ENCODE results near the gene NPHP4.

DNA sequence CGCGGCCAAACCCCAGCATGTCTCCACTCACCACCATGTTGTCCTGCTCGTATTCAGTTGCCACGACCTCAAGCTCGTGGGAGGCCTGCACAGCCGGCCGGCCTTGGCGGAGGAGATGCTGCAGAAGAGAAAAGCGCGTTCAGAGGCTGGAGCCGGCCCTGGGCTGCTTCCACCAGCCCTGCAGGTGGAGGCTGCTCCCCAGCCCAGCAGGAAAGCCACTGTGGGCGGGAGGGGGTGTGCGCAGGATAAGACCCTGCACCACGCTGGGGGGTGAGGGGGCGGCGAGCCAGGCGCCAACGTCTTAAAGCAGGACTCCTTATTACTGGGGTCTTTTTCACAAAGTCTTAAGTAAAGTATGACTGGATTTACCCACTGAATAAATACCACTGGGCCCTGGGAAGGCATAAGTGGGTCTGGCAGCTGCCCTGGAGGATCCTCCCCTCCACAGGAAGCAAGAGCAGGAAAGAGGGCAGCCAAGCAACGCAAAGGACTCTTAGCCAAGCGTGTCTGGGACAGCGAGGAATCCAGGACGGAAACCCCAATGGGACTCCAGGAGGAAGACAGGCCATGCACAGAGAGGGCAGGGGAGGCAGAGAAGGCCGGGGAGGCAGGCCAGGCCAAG lies 104.8 kb downstream of the NPHP4 start:
- TF ChIP-seq RARB (CRISPR knock-in tag; IDR thresholded peaks at IDR 0.05) (no peak), TCF4 (CRISPR knock-in tag; IDR thresholded peaks at IDR 0.05; ENCODE audit: borderline replicate concordance) (no peak), CREB5 (CRISPR knock-in tag; IDR thresholded peaks at IDR 0.05; ENCODE audit: low read depth) (no peak), SNAI2 (CRISPR knock-in tag; IDR thresholded peaks at IDR 0.05) (no peak), ZFP3 (CRISPR knock-in tag; IDR thresholded peaks at IDR 0.05) (no peak), ISL1 (CRISPR knock-in tag; IDR thresholded peaks at IDR 0.05) (no peak), CSDC2 (CRISPR knock-in tag; IDR thresholded peaks at IDR 0.05) (no peak), PPARA (CRISPR knock-in tag; IDR thresholded peaks at IDR 0.05; ENCODE audit: borderline replicate concordance) (no peak), CSRNP3 (CRISPR knock-in tag; IDR thresholded peaks at IDR 0.05) (no peak), OSR1 (CRISPR knock-in tag; IDR thresholded peaks at IDR 0.05) (no peak), ARNTL (CRISPR knock-in tag; IDR thresholded peaks at IDR 0.05; ENCODE audit: borderline replicate concordance, low read depth) (no peak)
- TF ChIP-seq, protein P1, sequence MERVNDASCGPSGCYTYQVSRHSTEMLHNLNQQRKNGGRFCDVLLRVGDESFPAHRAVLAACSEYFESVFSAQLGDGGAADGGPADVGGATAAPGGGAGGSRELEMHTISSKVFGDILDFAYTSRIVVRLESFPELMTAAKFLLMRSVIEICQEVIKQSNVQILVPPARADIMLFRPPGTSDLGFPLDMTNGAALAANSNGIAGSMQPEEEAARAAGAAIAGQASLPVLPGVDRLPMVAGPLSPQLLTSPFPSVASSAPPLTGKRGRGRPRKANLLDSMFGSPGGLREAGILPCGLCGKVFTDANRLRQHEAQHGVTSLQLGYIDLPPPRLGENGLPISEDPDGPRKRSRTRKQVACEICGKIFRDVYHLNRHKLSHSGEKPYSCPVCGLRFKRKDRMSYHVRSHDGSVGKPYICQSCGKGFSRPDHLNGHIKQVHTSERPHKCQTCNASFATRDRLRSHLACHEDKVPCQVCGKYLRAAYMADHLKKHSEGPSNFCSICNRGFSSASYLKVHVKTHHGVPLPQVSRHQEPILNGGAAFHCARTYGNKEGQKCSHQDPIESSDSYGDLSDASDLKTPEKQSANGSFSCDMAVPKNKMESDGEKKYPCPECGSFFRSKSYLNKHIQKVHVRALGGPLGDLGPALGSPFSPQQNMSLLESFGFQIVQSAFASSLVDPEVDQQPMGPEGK (CRISPR knock-in tag; IDR thresholded peaks at IDR 0.05; ENCODE audit: borderline replicate concordance): no peak
